H4 (cell line): Measurements from ENCODE around the gene POLR2M. TPM values are rescaled to one million over a fixed set of nuclear protein-coding genes. Genes with fewer than 3 reads are reported as not detected.

ENCODE experiments used
- DNase-seq: peaks from one replicate; pipeline ENCODE4 v3.0.0-alpha.2; 2015; ENCODE audit warnings: low spot score
- total RNA-seq: library from RNA; depleted of rRNA; stranded (reverse); fragments of >200 nt; shearing (Covaris generic); gene quantifications from 2 replicates; pipeline ENCODE4 v1.2.3, GENCODE V29; 2014

Gene POLR2M
- total RNA-seq, 1 experiment from 2014 or later: 42.5 TPM

GRCh38 chr15:57691082-57691481 is 15.4 kb upstream of the POLR2M start:
- no peak for DNase-seq

GRCh38 chr15:57692709-57693108 is 13.8 kb upstream of the POLR2M start:
- no peak for DNase-seq

- DNase-seq: no peak
Observed at GRCh38 chr15:57694279-57694678, 12.2 kb upstream of the POLR2M start.

GRCh38 chr15:57696146-57696545 is 10.4 kb upstream of the POLR2M start:
- DNase-seq: no peak

GRCh38 chr15:57697588-57697987 is 8.9 kb upstream of the POLR2M start:
- no peak for DNase-seq

- DNase-seq: no peak
Observed at GRCh38 chr15:57698243-57698642, 8.3 kb upstream of the POLR2M start.

GRCh38 chr15:57698991-57699390 is 7.5 kb upstream of the POLR2M start:
- no peak for DNase-seq

- no peak for DNase-seq
Observed at GRCh38 chr15:57703387-57703786, 3.1 kb upstream of the POLR2M start.

GRCh38 chr15:57704441-57704840 is 2.1 kb upstream of the POLR2M start:
- no peak for DNase-seq

- DNase-seq: no peak
Observed at GRCh38 chr15:57705746-57706404, 639 bp upstream of the POLR2M start.

GRCh38 chr15:57708047-57708446 is 1.5 kb downstream of the POLR2M start:
- no peak for DNase-seq

GRCh38 chr15:57718309-57718708 is 11.8 kb downstream of the POLR2M start:
- DNase-seq: no peak

- no peak for DNase-seq
Observed at GRCh38 chr15:57720867-57721266, 14.4 kb downstream of the POLR2M start.

- no peak for DNase-seq
Observed at GRCh38 chr15:57726411-57726810, 19.9 kb downstream of the POLR2M start.

GRCh38 chr15:57727031-57727430 is 20.5 kb downstream of the POLR2M start:
- DNase-seq: no peak

- DNase-seq: no peak
Observed at GRCh38 chr15:57728436-57728835, 21.9 kb downstream of the POLR2M start.

- DNase-seq: no peak
Observed at GRCh38 chr15:57730876-57731275, 24.4 kb downstream of the POLR2M start.

- no peak for DNase-seq
Observed at GRCh38 chr15:57731530-57732103, 25.1 kb downstream of the POLR2M start.

- DNase-seq: peak; percentile 37
Observed at GRCh38 chr15:57732526-57733331, 26.2 kb downstream of the POLR2M start.

- DNase-seq: no peak
Observed at GRCh38 chr15:57734860-57735259, 28.3 kb downstream of the POLR2M start.

- no peak for DNase-seq
Observed at GRCh38 chr15:57735431-57735830, 28.9 kb downstream of the POLR2M start.

GRCh38 chr15:57735891-57736290 is 29.4 kb downstream of the POLR2M start:
- no peak for DNase-seq

GRCh38 chr15:57736591-57736990 is 30.1 kb downstream of the POLR2M start:
- no peak for DNase-seq
